Pancreas (tissue), 10 donors: ENCODE results near the gene PHF2. TPM values are rescaled to one million over a fixed set of nuclear protein-coding genes. Genes with fewer than 3 reads are reported as not detected.
A peak's percentile ranks its signal among the peaks of the same experiment; 100 is the strongest.

Experiments
- ATAC-seq, 4 donors: fragments of 200-7000 bp; cut with Tn5 transposase; one replicate each; pipeline versions ENCODE4 v1.8.0 to v1.9.1; 2020; ENCODE audit warnings: mild to moderate bottlenecking in 4 of 4, moderate library complexity in 4 of 4
- DNase-seq, 6 donors: peaks; one replicate each; pipeline ENCODE4 v3.0.0-alpha.2; 2020
- FAIRE-seq: peaks from 2 replicates; lab custom pipeline; 2012; peaks lifted over from hg19 to GRCh38; lab: Jason Lieb, UNC
- H3K27ac ChIP-seq, 4 donors: fragments of 200-600 bp; sonication (generic); 1 replicate in 3 of 4; 2 replicates in 1 of 4; pipeline versions ENCODE4 v1.5.0 to v1.8.0; 2020
- H3K27me3 ChIP-seq, 4 donors: fragments of 200-600 bp; one replicate each; pipeline ENCODE4 v1.8.0; 2021
- H3K36me3 ChIP-seq, 3 donors: fragments of 200-600 bp; sonication (generic) in 1 of 3; one replicate each; pipeline versions ENCODE4 v1.5.0 to v1.8.0; 2020 to 2021
- H3K4me1 ChIP-seq, 3 donors: fragments of 200-600 bp; one replicate each; pipeline ENCODE4 v1.8.0; 2021
- H3K4me3 ChIP-seq, 4 donors: fragments of 200-600 bp; sonication (generic) in 2 of 4; one replicate each; pipeline versions ENCODE4 v1.5.0 to v1.8.0; 2020 to 2021
- H3K9me3 ChIP-seq, 4 donors: fragments of 200-600 bp; one replicate each; pipeline ENCODE4 v1.8.0; 2021
- CTCF ChIP-seq, 4 donors: fragments of 200-600 bp; sonication (generic) in 3 of 4; IDR thresholded peaks; one replicate each; pipeline versions ENCODE4 v1.5.0 to v1.8.0; 2021; ENCODE audit warnings: antibody characterized with exemption in 4 of 4
- WGBS, 2 donors: extraction: QIAGEN DNeasy Blood & Tissue Kit; methylation state at CpG; one replicate each; pipeline ENCODE4 v1.1.7; 2013; 5-methylcytosine and 5-hydroxymethylcytosine counted together
- intact Hi-C, 3 donors: fragments of 100-400 bp; cut with DNase I; formaldehyde crosslinking; loops; one replicate each; pipeline versions ENCODE4 v1.11.1 to v1.14.2; 2022
- polyA plus RNA-seq, 2 donors: library from polyadenylated mRNA; stranded (reverse); fragments of 200-250 nt; gene quantifications; one replicate each; pipeline ENCODE4 v1.2.3, GENCODE V29; 2013
- total RNA-seq, 6 donors: library from RNA; stranded (reverse); fragmentation: NEBNext Ultra II Directional in 4 of 6; extraction: Animal tissue kit (Norgen Biotek cat#: 25700) in 4 of 6; gene quantifications; one replicate each; pipeline versions ENCODE4 v1.2.1 to v1.2.4, GENCODE V29; 2021 to 2023
- donor health status: healthy with polysubstance abuse.
- donor health status: DM: no; HTN: no; CAD: no; lungs with moderate emphysema.
- donor health status: DM: no; HTN: no; CAD: no.
- donor health status: control.
- donor health status: control.
- donor health status: Bipolar disorder and iron deficiency.
- donor health status: DM: yes; HTN: yes; CAD: no.
- donor health status: DM: no; HTN: no; CAD: no.
- donor health status: DM: no; HTN: no; CAD: no.
- donor health status: DM: yes; HTN: yes; CAD: no.

Gene PHF2
- total and polyA plus RNA-seq, 8 donors = 10.8 to 24.8 (median 12.7) TPM

DNA sequence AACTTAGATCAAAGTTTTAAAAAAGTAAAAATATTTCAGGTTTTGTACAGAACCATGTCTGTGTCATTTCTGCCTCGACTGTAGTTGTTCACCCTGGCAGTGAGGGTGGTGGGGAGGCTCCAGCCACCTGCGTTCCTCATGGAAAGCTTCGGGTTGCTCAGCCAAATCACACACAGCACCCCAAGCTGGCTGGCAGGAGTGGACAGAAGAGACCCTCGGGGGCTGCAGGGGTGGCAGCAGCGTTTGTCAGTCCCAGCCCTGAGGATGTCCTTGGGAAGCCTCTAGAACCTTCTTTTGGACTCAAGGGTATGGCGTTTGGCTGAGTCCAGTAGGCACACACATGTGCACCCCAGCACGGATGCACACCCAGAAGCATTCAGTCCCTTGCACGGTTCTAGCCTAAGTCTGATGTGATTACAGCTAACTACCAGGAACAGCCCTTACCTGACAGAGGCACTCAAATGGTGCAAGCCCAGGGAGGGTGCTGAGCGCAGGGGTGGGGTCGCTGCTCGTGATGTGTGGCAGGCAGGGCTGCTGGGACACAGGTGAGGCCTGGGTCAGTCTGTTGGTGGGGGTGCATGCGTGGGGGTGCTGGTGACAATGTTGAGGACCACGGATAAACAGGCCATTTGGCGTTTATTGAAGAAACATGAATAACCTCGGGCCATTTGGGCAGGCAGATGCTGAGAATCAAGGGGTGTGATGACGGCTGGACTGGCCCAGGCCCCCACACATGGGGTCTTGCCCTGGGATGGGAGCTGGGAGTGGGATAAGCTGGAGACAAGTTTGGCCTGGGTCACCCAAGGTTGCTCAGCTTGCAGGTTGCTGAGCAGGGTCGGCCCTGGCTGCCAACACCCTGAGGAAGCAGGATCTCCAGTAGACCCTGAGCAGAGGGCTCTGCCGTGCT is 103.4 kb downstream of the PHF2 start:
- H3K4me3 ChIP-seq = no peak overlapping the region
- ATAC-seq = no peak
- DNase-seq = peak in 3 of 6 donors; percentile 6 to 48 (median 7)
- FAIRE-seq = no peak
- no peaks in the 10 kb centered on the region for H3K4me1 ChIP-seq
- 65 to 72% methylated on average over 18 of the region's 18 CpGs for WGBS, 2 donors
- TF ChIP-seq CTCF (IDR thresholded peaks at IDR 0.05) = no peak
- no peak overlapping the region for H3K27ac ChIP-seq
- intact Hi-C loops = loop anchor here in 2 of 3 donors (5.0 to 10.0 kb wide), 2 partner anchors 275 to 283 kb away; partner anchors contain the start of gene BARX1 (in 1 of the 2)
- H3K27me3 ChIP-seq = no peaks in the 10 kb centered on the region
- peaks cover 0 to 20% (median 0%) of the 10 kb centered on the region in 3 donors for H3K36me3 ChIP-seq
- H3K9me3 ChIP-seq = no peaks in the 10 kb centered on the region

- Histone ChIP-seq H3K4me1 (no peaks in the 10 kb centered on the region), H3K4me3 (no peak overlapping the region), H3K27ac (no peak overlapping the region), H3K9me3 (no peaks in the 10 kb centered on the region), H3K27me3 (no peaks in the 10 kb centered on the region), H3K36me3 (peaks cover 0 to 16% (median 0%) of the 10 kb centered on the region in 3 donors)
- TF ChIP-seq CTCF (IDR thresholded peaks at IDR 0.05) = no peak
- peak in 4 of 6 donors; percentile 6 to 68 (median 31) for DNase-seq
- ATAC-seq = peak in 2 of 4 donors; percentile 9 to 21
- no peak for FAIRE-seq
- 56 to 62% methylated on average over 16 of the region's 16 CpGs for WGBS, 2 donors
- intact Hi-C loops = loop anchor here in 2 of 3 donors (5.0 to 10.0 kb wide), 2 partner anchors 274 to 282 kb away; partner anchors contain the start of gene BARX1 (in 1 of the 2)
These were observed 104.3 kb downstream of the PHF2 start for GRCh38 chr9:93680443-93681268.

GRCh38 chr9:93681269-93682154 is 105.1 kb downstream of the PHF2 start:
- intact Hi-C loops = loop anchor here in 2 of 3 donors (5.0 to 10.0 kb wide), 2 partner anchors 273 to 281 kb away; partner anchors contain the start of gene BARX1 (in 1 of the 2)
- ATAC-seq (peak; percentile 22 to 38 (median 30)), FAIRE-seq (no peak), DNase-seq (peak in 3 of 6 donors; percentile 9 to 61 (median 11))
- Histone ChIP-seq H3K27ac (no peak overlapping the region), H3K4me1 (no peaks in the 10 kb centered on the region), H3K9me3 (no peaks in the 10 kb centered on the region), H3K36me3 (peaks cover 0 to 16% (median 0%) of the 10 kb centered on the region in 3 donors), H3K4me3 (no peak overlapping the region), H3K27me3 (no peaks in the 10 kb centered on the region)
- TF ChIP-seq CTCF (IDR thresholded peaks at IDR 0.05) = no peak
- WGBS, 2 donors = 44 to 45% methylated on average over 25 of the region's 25 CpGs
